ENCODE data around the gene RALGAPA2.

Gene RALGAPA2

DNA sequence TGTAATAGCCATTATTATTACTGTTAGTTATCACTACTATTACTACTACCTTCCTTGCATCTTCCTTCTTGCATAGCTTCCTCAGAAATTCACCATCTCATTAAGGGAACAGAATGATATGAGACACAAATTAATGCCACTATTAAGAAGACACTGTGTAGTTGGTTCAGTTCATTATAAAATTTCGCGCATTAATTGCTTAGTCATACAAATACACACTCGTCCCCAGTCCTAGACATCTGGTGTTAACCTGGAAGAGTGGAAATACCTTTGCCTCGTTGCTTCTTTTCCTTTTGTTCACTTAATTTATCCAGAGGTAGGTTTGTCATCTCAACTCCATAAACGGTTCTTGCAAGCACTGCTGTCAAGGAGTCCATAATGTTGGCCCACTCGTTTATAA is 107.5 kb downstream of the RALGAPA2 start:
- H3K4me2 ChIP-seq (ENCODE audit: low read depth, low read length, poor library complexity, severe bottlenecking), result no peak overlapping the region
- H3K79me2 ChIP-seq (ENCODE audit: insufficient read depth, low read length), result no peaks in the 10 kb centered on the region
- no peaks in the 10 kb centered on the region for H3K27me3 ChIP-seq (ENCODE audit: insufficient read depth, low read length, poor library complexity, severe bottlenecking)
- H3K4me1 ChIP-seq (ENCODE audit: insufficient read depth, low read length, poor library complexity, severe bottlenecking), result peaks cover 32% of the 10 kb centered on the region
- no peak overlapping the region for H2AFZ ChIP-seq (ENCODE audit: low read length)
- H4K20me1 ChIP-seq (ENCODE audit: insufficient read depth, low read length, poor library complexity, severe bottlenecking), result no peaks in the 10 kb centered on the region
- H3K9me3 ChIP-seq (ENCODE audit: insufficient read depth, low read depth, low read length), result no peaks in the 10 kb centered on the region
- no peak overlapping the region for H3K4me3 ChIP-seq (ENCODE audit: low read length, poor library complexity, severe bottlenecking)
- TF ChIP-seq, protein P1, sequence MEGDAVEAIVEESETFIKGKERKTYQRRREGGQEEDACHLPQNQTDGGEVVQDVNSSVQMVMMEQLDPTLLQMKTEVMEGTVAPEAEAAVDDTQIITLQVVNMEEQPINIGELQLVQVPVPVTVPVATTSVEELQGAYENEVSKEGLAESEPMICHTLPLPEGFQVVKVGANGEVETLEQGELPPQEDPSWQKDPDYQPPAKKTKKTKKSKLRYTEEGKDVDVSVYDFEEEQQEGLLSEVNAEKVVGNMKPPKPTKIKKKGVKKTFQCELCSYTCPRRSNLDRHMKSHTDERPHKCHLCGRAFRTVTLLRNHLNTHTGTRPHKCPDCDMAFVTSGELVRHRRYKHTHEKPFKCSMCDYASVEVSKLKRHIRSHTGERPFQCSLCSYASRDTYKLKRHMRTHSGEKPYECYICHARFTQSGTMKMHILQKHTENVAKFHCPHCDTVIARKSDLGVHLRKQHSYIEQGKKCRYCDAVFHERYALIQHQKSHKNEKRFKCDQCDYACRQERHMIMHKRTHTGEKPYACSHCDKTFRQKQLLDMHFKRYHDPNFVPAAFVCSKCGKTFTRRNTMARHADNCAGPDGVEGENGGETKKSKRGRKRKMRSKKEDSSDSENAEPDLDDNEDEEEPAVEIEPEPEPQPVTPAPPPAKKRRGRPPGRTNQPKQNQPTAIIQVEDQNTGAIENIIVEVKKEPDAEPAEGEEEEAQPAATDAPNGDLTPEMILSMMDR (conservative IDR thresholded peaks at IDR 0.05; ENCODE audit: low read length), result no peak
- TF ChIP-seq EZH2phosphoT487 (IDR thresholded peaks at IDR 0.05; ENCODE audit: borderline replicate concordance), result no peak
- H3K9me2 ChIP-seq (replicated peaks; ENCODE audit: low read depth, low read length), result no peaks in the 10 kb centered on the region
- no peak overlapping the region for H3K9ac ChIP-seq (ENCODE audit: low read depth, low read length, poor library complexity, severe bottlenecking)
- H3F3A ChIP-seq (ENCODE audit: low read depth), result no peaks in the 10 kb centered on the region
- H3K36me3 ChIP-seq (ENCODE audit: insufficient read depth, low read length), result no peaks in the 10 kb centered on the region; the same call in 1 of the 2 replicates

DNA sequence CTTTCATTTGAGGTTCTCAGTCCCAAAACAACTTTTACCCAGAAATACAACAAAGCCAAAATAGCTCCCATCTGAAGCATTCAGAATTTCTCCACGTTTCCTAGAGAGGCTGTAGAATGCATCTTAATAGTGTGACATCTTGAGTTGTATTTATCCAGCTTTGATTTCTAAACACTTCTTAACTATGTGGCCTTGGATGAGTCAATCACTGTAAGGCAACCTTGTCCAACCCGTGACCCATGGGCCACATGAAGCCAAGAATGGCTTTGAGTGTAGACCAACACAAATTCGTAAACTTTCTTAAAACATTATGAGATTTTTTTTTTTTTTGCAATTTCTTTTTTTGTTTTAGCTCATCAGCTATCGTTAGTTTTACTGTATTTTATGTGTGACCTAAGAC is 108.1 kb downstream of the RALGAPA2 start:
- Histone ChIP-seq H3K36me3 (ENCODE audit: insufficient read depth, low read length) (no peaks in the 10 kb centered on the region; the same call in 1 of the 2 replicates), H3K4me3 (ENCODE audit: low read length, poor library complexity, severe bottlenecking) (no peak overlapping the region), H3K79me2 (ENCODE audit: insufficient read depth, low read length) (no peaks in the 10 kb centered on the region), H2AFZ (ENCODE audit: low read length) (no peak overlapping the region), H3K4me2 (ENCODE audit: low read depth, low read length, poor library complexity, severe bottlenecking) (no peak overlapping the region), H3K27me3 (ENCODE audit: insufficient read depth, low read length, poor library complexity, severe bottlenecking) (no peaks in the 10 kb centered on the region), H4K20me1 (ENCODE audit: insufficient read depth, low read length, poor library complexity, severe bottlenecking) (no peaks in the 10 kb centered on the region), H3K4me1 (ENCODE audit: insufficient read depth, low read length, poor library complexity, severe bottlenecking) (peaks cover 32% of the 10 kb centered on the region), H3F3A (ENCODE audit: low read depth) (no peaks in the 10 kb centered on the region), H3K9me2 (replicated peaks; ENCODE audit: low read depth, low read length) (no peaks in the 10 kb centered on the region), H3K9ac (ENCODE audit: low read depth, low read length, poor library complexity, severe bottlenecking) (no peak overlapping the region), H3K9me3 (ENCODE audit: insufficient read depth, low read depth, low read length) (no peaks in the 10 kb centered on the region)
- TF ChIP-seq EZH2phosphoT487 (IDR thresholded peaks at IDR 0.05; ENCODE audit: borderline replicate concordance), result no peak
- TF ChIP-seq, protein P1 (conservative IDR thresholded peaks at IDR 0.05; ENCODE audit: low read length), result no peak

DNA sequence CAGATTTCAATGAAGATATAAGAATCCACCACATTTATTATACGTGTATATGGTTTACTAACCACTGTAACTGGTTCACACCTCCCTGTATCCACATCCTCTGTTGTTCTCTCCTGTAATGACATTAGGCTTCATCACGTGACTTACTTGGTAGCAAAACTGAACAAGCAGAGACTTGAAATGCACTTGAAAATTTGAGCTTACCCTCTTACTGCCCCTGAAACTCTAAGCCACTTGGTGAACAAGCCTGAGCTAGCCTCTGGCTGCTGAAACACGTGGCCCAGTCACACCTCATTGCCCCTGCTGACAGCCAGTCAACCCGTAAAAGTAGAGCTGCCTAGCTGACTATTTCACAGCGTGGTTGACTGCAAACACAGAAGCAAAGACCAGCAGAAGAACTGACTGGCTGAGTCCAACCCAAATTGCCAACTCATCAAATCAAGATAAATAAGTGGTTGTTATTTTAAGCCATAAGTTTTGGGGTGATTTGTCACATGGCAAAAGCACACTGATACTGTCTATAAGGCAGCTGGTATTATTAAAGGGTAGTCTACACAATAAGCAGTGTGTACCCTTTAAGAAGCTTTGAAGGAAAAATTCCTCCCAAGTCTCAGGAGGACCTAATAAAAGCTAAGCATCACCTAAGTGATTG is 109.0 kb downstream of the RALGAPA2 start:
- no peaks in the 10 kb centered on the region for H3K79me2 ChIP-seq (ENCODE audit: insufficient read depth, low read length)
- H3K9me2 ChIP-seq (replicated peaks; ENCODE audit: low read depth, low read length), result no peaks in the 10 kb centered on the region
- peak overlapping the region; percentile 10 for H3K4me2 ChIP-seq (ENCODE audit: low read depth, low read length, poor library complexity, severe bottlenecking)
- H3K4me3 ChIP-seq (ENCODE audit: low read length, poor library complexity, severe bottlenecking), result no peak overlapping the region
- H3K4me1 ChIP-seq (ENCODE audit: insufficient read depth, low read length, poor library complexity, severe bottlenecking), result peaks cover 24% of the 10 kb centered on the region
- H2AFZ ChIP-seq (ENCODE audit: low read length), result no peak overlapping the region
- H3K9ac ChIP-seq (ENCODE audit: low read depth, low read length, poor library complexity, severe bottlenecking), result peak overlapping the region; percentile 62
- TF ChIP-seq, protein P1 (conservative IDR thresholded peaks at IDR 0.05; ENCODE audit: low read length), result no peak
- no peaks in the 10 kb centered on the region for H3K27me3 ChIP-seq (ENCODE audit: insufficient read depth, low read length, poor library complexity, severe bottlenecking)
- no peaks in the 10 kb centered on the region for H4K20me1 ChIP-seq (ENCODE audit: insufficient read depth, low read length, poor library complexity, severe bottlenecking)
- no peaks in the 10 kb centered on the region; the same call in 1 of the 2 replicates for H3K36me3 ChIP-seq (ENCODE audit: insufficient read depth, low read length)
- H3F3A ChIP-seq (ENCODE audit: low read depth), result no peaks in the 10 kb centered on the region
- H3K9me3 ChIP-seq (ENCODE audit: insufficient read depth, low read depth, low read length), result no peaks in the 10 kb centered on the region
